IMR-90 (cell line): Measurements from ENCODE around the gene ARHGAP8. TPM values are rescaled to one million over a fixed set of nuclear protein-coding genes. Genes with fewer than 3 reads are reported as not detected.

ENCODE experiments used
- ATAC-seq: fragments of 200-7000 bp; cut with Tn5 transposase; 2 replicates; pipeline ENCODE4 v1.9.1; 2020; ENCODE audit warnings: low read depth, mild to moderate bottlenecking, moderate library complexity
- BruUV-seq: library from RNA; stranded (reverse); fragments of 400-500 nt; replicated peaks from 2 replicates; lab custom pipeline; 2021; lab: Mats Ljungman, UMichigan
- CTCF ChIA-PET: fragments of 300-600 bp; formaldehyde crosslinking; extraction: SDS; loops from one replicate; lab custom pipeline; 2021; ENCODE audit warnings: antibody characterized with exemption; lab: Yijun Ruan, JAX
- POLR2A ChIA-PET: fragments of 300-600 bp; sonication (Branson Sonifier 250); formaldehyde crosslinking; loops from one replicate; lab custom pipeline; 2022; ENCODE audit warnings: antibody characterized with exemption; ENCODE audit not compliant: unreplicated experiment; lab: Charles Lee
- DNase-seq: peaks from one replicate; pipeline ENCODE4 v3.0.0; 2013
- H2AFZ ChIP-seq: replicated peaks from 2 replicates; pipeline ENCODE3; 2013; ENCODE audit warnings: low read length, mild to moderate bottlenecking; ENCODE audit not compliant: poor library complexity
- H2AK5ac ChIP-seq: 2 replicates; pipeline ENCODE4 v1.6.1; 2013; ENCODE audit warnings: low read depth, low read length, inconsistent platforms
- H2AK9ac ChIP-seq: replicated peaks from 2 replicates; pipeline ENCODE3; 2013; ENCODE audit warnings: mild to moderate bottlenecking, low read depth, low read length, moderate library complexity; ENCODE audit not compliant: poor library complexity
- H2BK120ac ChIP-seq: 2 replicates; pipeline ENCODE4 v1.6.1; 2013; ENCODE audit warnings: low read depth, low read length, inconsistent platforms
- H2BK15ac ChIP-seq: 3 replicates; pipeline ENCODE4 v1.6.1; 2013; ENCODE audit warnings: low read depth, low read length, inconsistent platforms
- H2BK20ac ChIP-seq: 2 replicates; pipeline ENCODE4 v1.6.1; 2013; ENCODE audit warnings: low read depth, mild to moderate bottlenecking, inconsistent platforms, low read length, moderate library complexity
- H2BK5ac ChIP-seq: 2 replicates; pipeline ENCODE4 v1.6.1; 2013; ENCODE audit warnings: mild to moderate bottlenecking, low read depth, low read length, inconsistent platforms; ENCODE audit not compliant: poor library complexity, severe bottlenecking
- H3K14ac ChIP-seq: replicated peaks from 2 replicates; pipeline ENCODE4 v1.6.1; 2013; ENCODE audit warnings: low read depth, low read length, inconsistent platforms
- H3K18ac ChIP-seq: 2 replicates; pipeline ENCODE4 v1.6.1; 2013; ENCODE audit warnings: low read depth, low read length, control low read depth
- H3K23ac ChIP-seq: 2 replicates; pipeline ENCODE4 v1.6.1; 2013; ENCODE audit warnings: low read depth, low read length, inconsistent platforms
- H3K27ac ChIP-seq: 2 replicates; pipeline ENCODE4 v1.5.1; 2013; ENCODE audit warnings: mild to moderate bottlenecking, control low read depth, low read length; ENCODE audit not compliant: insufficient read depth
- H3K27me3 ChIP-seq: 2 replicates; pipeline ENCODE4 v1.6.1; 2013; ENCODE audit warnings: low read length; ENCODE audit not compliant: control insufficient read depth, insufficient read depth
- H3K36me3 ChIP-seq: 2 replicates; pipeline ENCODE4 v1.6.1; 2013; ENCODE audit warnings: low read length, mixed read lengths; ENCODE audit not compliant: control insufficient read depth, insufficient read depth
- H3K4ac ChIP-seq: 2 replicates; pipeline ENCODE4 v1.6.1; 2013; ENCODE audit warnings: low read depth, low read length, inconsistent platforms
- H3K4me1 ChIP-seq: 2 replicates; pipeline ENCODE4 v1.6.1; 2013; ENCODE audit warnings: low read length, mixed read lengths; ENCODE audit not compliant: control insufficient read depth, insufficient read depth
- H3K4me2 ChIP-seq: 2 replicates; pipeline ENCODE4 v1.6.1; 2013; ENCODE audit warnings: low read depth, mild to moderate bottlenecking, control low read depth, low read length, moderate library complexity
- H3K4me3 ChIP-seq: 2 replicates; pipeline ENCODE4 v1.5.1; 2013; ENCODE audit warnings: low read depth, mild to moderate bottlenecking, control low read depth, low read length, moderate library complexity; ENCODE audit not compliant: insufficient read depth
- H3K56ac ChIP-seq: 2 replicates; pipeline ENCODE4 v1.6.1; 2013; ENCODE audit warnings: low read length, inconsistent platforms; ENCODE audit not compliant: insufficient read depth; ENCODE audit errors: extremely low read depth
- H3K79me1 ChIP-seq, 2 experiments: 2 replicates each; pipeline ENCODE4 v1.6.1; 2013; ENCODE audit warnings: low read length in 2 of 2, inconsistent platforms in 1 of 2, low read depth in 1 of 2
- H3K9ac ChIP-seq: 2 replicates; pipeline ENCODE4 v1.6.1; 2013; ENCODE audit warnings: low read depth, low read length, control low read depth
- H3K9me1 ChIP-seq: 2 replicates; pipeline ENCODE4 v1.6.1; 2013; ENCODE audit warnings: low read length, inconsistent platforms; ENCODE audit not compliant: insufficient read depth
- H3K9me3 ChIP-seq: 2 replicates; pipeline ENCODE4 v1.6.1; 2013; ENCODE audit warnings: low read length; ENCODE audit not compliant: control insufficient read depth, insufficient read depth
- H4K20me1 ChIP-seq: 2 replicates; pipeline ENCODE4 v1.6.1; 2013; ENCODE audit warnings: low read length, inconsistent platforms; ENCODE audit not compliant: insufficient read depth
- H4K5ac ChIP-seq: 2 replicates; pipeline ENCODE4 v1.6.1; 2013; ENCODE audit warnings: mild to moderate bottlenecking, low read depth, low read length, control low read depth
- H4K8ac ChIP-seq, 2 experiments: 2 replicates each; pipeline ENCODE4 v1.6.1; 2013; ENCODE audit warnings: low read depth in 2 of 2, low read length in 2 of 2, control low read depth in 1 of 2, inconsistent platforms in 1 of 2
- H4K91ac ChIP-seq: 2 replicates; pipeline ENCODE4 v1.6.1; 2013; ENCODE audit warnings: low read depth, low read length, inconsistent platforms; ENCODE audit not compliant: insufficient read depth
- BHLHE40 ChIP-seq: fragments of 150-350 bp; IDR thresholded peaks from 2 replicates; pipeline ENCODE4 v1.6.1; 2016; ENCODE audit warnings: mild to moderate bottlenecking, low read depth, low read length
- CEBPB ChIP-seq: IDR thresholded peaks from 2 replicates; pipeline ENCODE4 v1.6.1; 2012; ENCODE audit warnings: low read depth, low read length, improper control_type of control experiment
- CHD1 ChIP-seq: IDR thresholded peaks from 2 replicates; pipeline ENCODE4 v1.6.1; 2012; ENCODE audit warnings: low read depth, low read length, improper control_type of control experiment
- FOS ChIP-seq: fragments of 150-350 bp; IDR thresholded peaks from 2 replicates; pipeline ENCODE4 v1.6.1; 2016; ENCODE audit warnings: low read depth, low read length
- MAFK ChIP-seq: IDR thresholded peaks from 2 replicates; pipeline ENCODE4 v1.6.1; 2012; ENCODE audit warnings: low read depth, low read length, improper control_type of control experiment
- MAZ ChIP-seq: IDR thresholded peaks from 2 replicates; pipeline ENCODE4 v1.6.1; 2012; ENCODE audit warnings: low read depth, mild to moderate bottlenecking, low read length, improper control_type of control experiment, moderate library complexity, borderline replicate concordance
- MXI1 ChIP-seq: IDR thresholded peaks from 2 replicates; pipeline ENCODE4 v1.6.1; 2012; ENCODE audit warnings: low read depth, mild to moderate bottlenecking, low read length, moderate library complexity, borderline replicate concordance
- NFE2L2 ChIP-seq: fragments of 150-350 bp; IDR thresholded peaks from 2 replicates; pipeline ENCODE4 v1.6.1; 2016; ENCODE audit warnings: low read depth, mild to moderate bottlenecking, low read length
- POLR2A ChIP-seq: IDR thresholded peaks from 2 replicates; pipeline ENCODE4 v1.6.1; 2012; ENCODE audit warnings: mild to moderate bottlenecking, low read depth, low read length
- RAD21 ChIP-seq: IDR thresholded peaks from 2 replicates; pipeline ENCODE4 v1.6.1; 2012; ENCODE audit warnings: low read length, improper control_type of control experiment
- RCOR1 ChIP-seq: IDR thresholded peaks from 2 replicates; pipeline ENCODE4 v1.6.1; 2012; ENCODE audit warnings: mild to moderate bottlenecking, low read length, improper control_type of control experiment; ENCODE audit not compliant: insufficient replicate concordance
- RFX5 ChIP-seq: IDR thresholded peaks from 2 replicates; pipeline ENCODE4 v1.8.0; 2012; ENCODE audit warnings: low read depth, mild to moderate bottlenecking, low read length, moderate library complexity
- SMC3 ChIP-seq: fragments of 150-350 bp; IDR thresholded peaks from 2 replicates; pipeline ENCODE4 v1.6.1; 2016; ENCODE audit warnings: low read depth, mild to moderate bottlenecking, antibody characterized with exemption, low read length, moderate library complexity
- WGBS, 2 experiments: methylation state at CpG; one replicate each; pipeline versions ENCODE4 v1.1.5 to v1.1.7; 2013; ENCODE audit warnings: missing lambda C conversion rate in 2 of 2; ENCODE audit not compliant: insufficient read length in 1 of 2; ENCODE audit errors: extremely low coverage in 2 of 2; 5-methylcytosine and 5-hydroxymethylcytosine counted together
- dilution Hi-C: fragments of 300-500 bp; cut with HindIII; formaldehyde crosslinking; loops from one replicate; pipeline ENCODE4 v1.14.3; 2018; ENCODE audit warnings: low sequenced_read_pairs; ENCODE audit not compliant: unreplicated experiment
- in situ Hi-C: fragments of 300-500 bp; cut with MboI; formaldehyde crosslinking; loops from 3 replicates; pipeline ENCODE4 v1.14.3; 2019; ENCODE audit warnings: low sequenced_read_pairs, inconsistent platforms, mixed read lengths
- intact Hi-C: fragments of 100-400 bp; cut with micrococcal nuclease; formaldehyde crosslinking; loops from 2 replicates; pipeline ENCODE4 v1.10.0; 2022
- polyA plus RNA-seq, 3 experiments: library from polyadenylated mRNA; depleted of rRNA; stranded (reverse); fragments of >200 nt; gene quantifications; 2 replicates each; pipeline ENCODE4 v1.2.3, GENCODE V29; 2012; ENCODE audit warnings: low replicate concordance in 1 of 3
- total RNA-seq: library from RNA; depleted of rRNA; stranded (reverse); fragments of >200 nt; gene quantifications from 2 replicates; pipeline ENCODE4 v1.2.3, GENCODE V29; 2012
- TF ChIP-seq, protein P1 (sequence below): fragments of 150-350 bp; IDR thresholded peaks from 2 replicates; pipeline ENCODE4 v1.6.1; 2016; ENCODE audit warnings: low read depth, mild to moderate bottlenecking, low read length, moderate library complexity, borderline replicate concordance
- TF ChIP-seq, protein P2 (sequence below): fragments of 150-350 bp; IDR thresholded peaks from 2 replicates; pipeline ENCODE4 v1.6.1; 2017; ENCODE audit warnings: mild to moderate bottlenecking, antibody characterized with exemption, low read length, low read depth
- TF ChIP-seq, protein P3 (sequence below): conservative IDR thresholded peaks from 2 replicates; pipeline ENCODE4 v1.5.1; 2012; ENCODE audit warnings: mild to moderate bottlenecking, low read depth, low read length, improper control_type of control experiment

ARHGAP8 gene
- total and polyA plus RNA-seq, 2 of the 4 experiments (the other 2 are of a cell fraction): 0.18 to 0.21 TPM

DNA sequence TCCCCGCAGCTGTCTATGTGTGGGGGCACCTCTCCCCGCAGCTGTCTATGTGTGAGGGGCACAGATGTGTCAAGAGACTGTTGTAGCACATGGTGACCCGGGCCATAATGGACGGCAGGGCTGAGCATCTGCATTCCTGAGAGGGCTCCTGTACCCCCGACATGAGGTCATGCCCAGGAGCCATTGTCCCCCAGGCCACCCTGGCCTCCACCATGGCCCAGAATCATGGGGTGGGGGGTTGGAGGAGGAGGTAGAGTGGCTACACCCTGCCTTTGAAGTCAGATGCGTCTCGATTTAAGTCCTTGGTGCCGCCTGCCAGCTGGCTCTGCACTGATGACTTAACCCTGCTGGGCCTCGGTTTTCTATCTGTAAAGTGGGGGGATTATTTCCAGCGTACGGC, 49.1 kb downstream of the ARHGAP8 start:
- no peaks in the 10 kb centered on the region for H3K9me1 ChIP-seq
- no peak overlapping the region for H2BK120ac ChIP-seq
- H2AK9ac ChIP-seq: no peak overlapping the region
- H3K14ac ChIP-seq: no peak overlapping the region
- ATAC-seq (no peak), DNase-seq (no peak)
- no peaks in the 10 kb centered on the region for H4K20me1 ChIP-seq
- in situ Hi-C loops: no loop called here
- BruUV-seq: no TSS peak
- H4K5ac ChIP-seq: no peak overlapping the region
- no peak for TF ChIP-seq MAZ
- TF ChIP-seq, protein P1, sequence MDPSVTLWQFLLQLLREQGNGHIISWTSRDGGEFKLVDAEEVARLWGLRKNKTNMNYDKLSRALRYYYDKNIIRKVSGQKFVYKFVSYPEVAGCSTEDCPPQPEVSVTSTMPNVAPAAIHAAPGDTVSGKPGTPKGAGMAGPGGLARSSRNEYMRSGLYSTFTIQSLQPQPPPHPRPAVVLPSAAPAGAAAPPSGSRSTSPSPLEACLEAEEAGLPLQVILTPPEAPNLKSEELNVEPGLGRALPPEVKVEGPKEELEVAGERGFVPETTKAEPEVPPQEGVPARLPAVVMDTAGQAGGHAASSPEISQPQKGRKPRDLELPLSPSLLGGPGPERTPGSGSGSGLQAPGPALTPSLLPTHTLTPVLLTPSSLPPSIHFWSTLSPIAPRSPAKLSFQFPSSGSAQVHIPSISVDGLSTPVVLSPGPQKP: no peak
- no peak for TF ChIP-seq CHD1
- TF ChIP-seq BHLHE40: no peak
- TF ChIP-seq RCOR1: no peak
- TF ChIP-seq RAD21: no peak
- TF ChIP-seq, protein P2, sequence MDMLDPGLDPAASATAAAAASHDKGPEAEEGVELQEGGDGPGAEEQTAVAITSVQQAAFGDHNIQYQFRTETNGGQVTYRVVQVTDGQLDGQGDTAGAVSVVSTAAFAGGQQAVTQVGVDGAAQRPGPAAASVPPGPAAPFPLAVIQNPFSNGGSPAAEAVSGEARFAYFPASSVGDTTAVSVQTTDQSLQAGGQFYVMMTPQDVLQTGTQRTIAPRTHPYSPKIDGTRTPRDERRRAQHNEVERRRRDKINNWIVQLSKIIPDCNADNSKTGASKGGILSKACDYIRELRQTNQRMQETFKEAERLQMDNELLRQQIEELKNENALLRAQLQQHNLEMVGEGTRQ: no peak
- TF ChIP-seq, protein P3, sequence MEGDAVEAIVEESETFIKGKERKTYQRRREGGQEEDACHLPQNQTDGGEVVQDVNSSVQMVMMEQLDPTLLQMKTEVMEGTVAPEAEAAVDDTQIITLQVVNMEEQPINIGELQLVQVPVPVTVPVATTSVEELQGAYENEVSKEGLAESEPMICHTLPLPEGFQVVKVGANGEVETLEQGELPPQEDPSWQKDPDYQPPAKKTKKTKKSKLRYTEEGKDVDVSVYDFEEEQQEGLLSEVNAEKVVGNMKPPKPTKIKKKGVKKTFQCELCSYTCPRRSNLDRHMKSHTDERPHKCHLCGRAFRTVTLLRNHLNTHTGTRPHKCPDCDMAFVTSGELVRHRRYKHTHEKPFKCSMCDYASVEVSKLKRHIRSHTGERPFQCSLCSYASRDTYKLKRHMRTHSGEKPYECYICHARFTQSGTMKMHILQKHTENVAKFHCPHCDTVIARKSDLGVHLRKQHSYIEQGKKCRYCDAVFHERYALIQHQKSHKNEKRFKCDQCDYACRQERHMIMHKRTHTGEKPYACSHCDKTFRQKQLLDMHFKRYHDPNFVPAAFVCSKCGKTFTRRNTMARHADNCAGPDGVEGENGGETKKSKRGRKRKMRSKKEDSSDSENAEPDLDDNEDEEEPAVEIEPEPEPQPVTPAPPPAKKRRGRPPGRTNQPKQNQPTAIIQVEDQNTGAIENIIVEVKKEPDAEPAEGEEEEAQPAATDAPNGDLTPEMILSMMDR: no peak
- no peak for TF ChIP-seq MAFK
- TF ChIP-seq MXI1: no peak
- no peak for TF ChIP-seq FOS
- TF ChIP-seq RFX5: no peak
- no peak for TF ChIP-seq POLR2A
- TF ChIP-seq CEBPB: no peak
- no peak for TF ChIP-seq SMC3
- no peak for TF ChIP-seq NFE2L2
- H3K27me3 ChIP-seq: peaks cover 64% of the 10 kb centered on the region
- H2BK5ac ChIP-seq: no peak overlapping the region
- POLR2A ChIA-PET: no interaction called here
- H2AK5ac ChIP-seq: no peak overlapping the region
- H4K8ac ChIP-seq: no peak overlapping the region
- no peak overlapping the region for H2AFZ ChIP-seq
- H3K27ac ChIP-seq: no peak overlapping the region
- H3K9ac ChIP-seq: no peak overlapping the region
- H3K4ac ChIP-seq: no peak overlapping the region
- no peaks in the 10 kb centered on the region; the same call in 1 of the 2 replicates for H3K9me3 ChIP-seq
- H3K4me1 ChIP-seq: no peaks in the 10 kb centered on the region
- no peaks in the 10 kb centered on the region for H3K36me3 ChIP-seq
- CTCF ChIA-PET: no interaction called here
- no peak overlapping the region for H3K18ac ChIP-seq
- no peak overlapping the region for H2BK15ac ChIP-seq
- intact Hi-C loops: no loop called here
- 37% methylated on average over 7 of the region's 11 CpGs; no CpG with 5 or more reads in 1 of the 2 experiments for WGBS, 2 experiments
- no peak overlapping the region for H4K91ac ChIP-seq
- dilution Hi-C loops: no loop called here
- H3K4me2 ChIP-seq: no peak overlapping the region
- H3K4me3 ChIP-seq: no peak overlapping the region
- H3K79me1 ChIP-seq: no peaks in the 10 kb centered on the region
- H2BK20ac ChIP-seq: no peak overlapping the region
- no peak overlapping the region for H3K56ac ChIP-seq
- no peak overlapping the region for H3K23ac ChIP-seq
